H9 (cell line): ENCODE measurements around the gene LRG1. TPM values are rescaled to one million over a fixed set of nuclear protein-coding genes. Genes with fewer than 3 reads are reported as not detected.

ENCODE experiments used
- DNase-seq: peaks from one replicate; pipeline ENCODE4 v3.0.0-alpha.2; 2017
- H2AFZ ChIP-seq: one replicate; pipeline ENCODE4 v1.6.1; 2013; ENCODE audit warnings: mild to moderate bottlenecking, low read length, control low read depth, moderate library complexity
- H2AK5ac ChIP-seq: 2 replicates; pipeline ENCODE4 v1.6.1; 2013; ENCODE audit warnings: low read length, control low read depth, mixed read lengths; ENCODE audit not compliant: insufficient read length
- H2BK120ac ChIP-seq: one replicate; pipeline ENCODE4 v1.6.1; 2013; ENCODE audit warnings: low read depth, mild to moderate bottlenecking, low read length, control low read depth, inconsistent platforms; ENCODE audit not compliant: poor library complexity, severe bottlenecking
- H2BK12ac ChIP-seq: 2 replicates; pipeline ENCODE4 v1.6.1; 2013; ENCODE audit warnings: low read length, control low read depth, mixed read lengths, low read depth; ENCODE audit not compliant: insufficient read length
- H2BK15ac ChIP-seq: 2 replicates; pipeline ENCODE4 v1.6.1; 2013; ENCODE audit warnings: low read depth, low read length, control low read depth
- H2BK20ac ChIP-seq: one replicate; pipeline ENCODE4 v1.6.1; 2013; ENCODE audit warnings: low read depth, mild to moderate bottlenecking, low read length, control low read depth, inconsistent platforms; ENCODE audit not compliant: poor library complexity, severe bottlenecking
- H2BK5ac ChIP-seq: 2 replicates; pipeline ENCODE4 v1.6.1; 2013; ENCODE audit warnings: low read length, control low read depth, mixed read lengths; ENCODE audit not compliant: insufficient read length
- H3K14ac ChIP-seq: 2 replicates; pipeline ENCODE4 v1.6.1; 2013; ENCODE audit warnings: low read length, control low read depth; ENCODE audit not compliant: insufficient read depth
- H3K18ac ChIP-seq: 2 replicates; pipeline ENCODE4 v1.6.1; 2013; ENCODE audit warnings: low read depth, mild to moderate bottlenecking, mixed read lengths, low read length, control low read depth; ENCODE audit not compliant: insufficient read length
- H3K23ac ChIP-seq: 2 replicates; pipeline ENCODE4 v1.6.1; 2013; ENCODE audit warnings: low read length, control low read depth, mixed read lengths, low read depth; ENCODE audit not compliant: insufficient read length
- H3K23me2 ChIP-seq: 2 replicates; pipeline ENCODE4 v1.6.1; 2013; ENCODE audit warnings: low read depth, mild to moderate bottlenecking, mixed read lengths, low read length, control low read depth; ENCODE audit not compliant: insufficient read length, poor library complexity, severe bottlenecking
- H3K27ac ChIP-seq: 2 replicates; pipeline ENCODE4 v1.5.1; 2013; ENCODE audit warnings: low read length, control low read depth, mixed read lengths, low read depth; ENCODE audit not compliant: insufficient read length
- H3K27me3 ChIP-seq: 2 replicates; pipeline ENCODE4 v1.6.1; 2013; ENCODE audit warnings: low read length, control low read depth, inconsistent platforms; ENCODE audit not compliant: insufficient read depth
- H3K4ac ChIP-seq: 2 replicates; pipeline ENCODE4 v1.6.1; 2013; ENCODE audit warnings: low read depth, mild to moderate bottlenecking, control low read depth, inconsistent platforms, low read length, moderate library complexity
- H3K4me1 ChIP-seq: 2 replicates; pipeline ENCODE4 v1.6.1; 2013; ENCODE audit warnings: low read length, control low read depth, inconsistent platforms; ENCODE audit not compliant: insufficient read depth
- H3K4me2 ChIP-seq: 2 replicates; pipeline ENCODE4 v1.6.1; 2013; ENCODE audit warnings: low read length, control low read depth, mixed read lengths; ENCODE audit not compliant: insufficient read length, insufficient read depth
- H3K56ac ChIP-seq: 2 replicates; pipeline ENCODE4 v1.6.1; 2013; ENCODE audit warnings: low read depth, mild to moderate bottlenecking, mixed read lengths, low read length, control low read depth; ENCODE audit not compliant: insufficient read length
- H3K79me1 ChIP-seq: 2 replicates; pipeline ENCODE4 v1.6.1; 2013; ENCODE audit warnings: low read depth, mild to moderate bottlenecking, moderate library complexity, low read length, control low read depth, inconsistent platforms; ENCODE audit not compliant: insufficient read depth, poor library complexity, severe bottlenecking
- H3K79me2 ChIP-seq: 2 replicates; pipeline ENCODE4 v1.6.1; 2013; ENCODE audit warnings: low read length, control low read depth, inconsistent platforms; ENCODE audit not compliant: insufficient read depth
- H3K9ac ChIP-seq: 2 replicates; pipeline ENCODE4 v1.6.1; 2013; ENCODE audit warnings: low read length, control low read depth, mixed read lengths; ENCODE audit not compliant: insufficient read length; ENCODE audit errors: extremely low read depth
- H3K9me3 ChIP-seq: one replicate; pipeline ENCODE4 v1.6.1; 2013; ENCODE audit warnings: low read depth, low read length, inconsistent platforms; ENCODE audit not compliant: control insufficient read depth
- H3T11ph ChIP-seq: one replicate; pipeline ENCODE4 v1.6.1; 2013; ENCODE audit warnings: mild to moderate bottlenecking, low read length, control low read depth, inconsistent platforms
- H4K20me1 ChIP-seq: one replicate; pipeline ENCODE4 v1.6.1; 2013; ENCODE audit not compliant: control insufficient read depth, insufficient read length, insufficient read depth
- H4K5ac ChIP-seq: 2 replicates; pipeline ENCODE4 v1.6.1; 2013; ENCODE audit warnings: low read depth, mild to moderate bottlenecking, mixed read lengths, low read length, control low read depth; ENCODE audit not compliant: insufficient read length
- H4K8ac ChIP-seq: replicated peaks from 2 replicates; pipeline ENCODE4 v1.6.1; 2013; ENCODE audit warnings: low read length, control low read depth, mixed read lengths, low read depth; ENCODE audit not compliant: insufficient read length
- H4K91ac ChIP-seq: 2 replicates; pipeline ENCODE4 v1.6.1; 2013; ENCODE audit warnings: low read depth, mild to moderate bottlenecking, moderate library complexity, mixed read lengths, low read length, control low read depth; ENCODE audit not compliant: insufficient read length
- H3K27ac Mint-ChIP-seq, 3 experiments: 2 replicates in 2 of 3; 3 replicates in 1 of 3; pipeline ENCODE4 v1.8.0; 2020 to 2021; ENCODE audit warnings: mixed read lengths in 3 of 3, mild to moderate bottlenecking in 1 of 3, moderate library complexity in 1 of 3
- H3K27me3 Mint-ChIP-seq: 2 replicates; pipeline ENCODE4 v1.8.0; 2021; ENCODE audit warnings: low read depth, mild to moderate bottlenecking, moderate library complexity, mixed read lengths
- H3K36me3 Mint-ChIP-seq, 3 experiments: 2 replicates in 2 of 3; 3 replicates in 1 of 3; pipeline ENCODE4 v1.8.0; 2020 to 2021; ENCODE audit warnings: low read depth in 3 of 3, mixed read lengths in 3 of 3; ENCODE audit not compliant: insufficient read depth in 1 of 3
- H3K4me1 Mint-ChIP-seq, 2 experiments: 2 replicates each; pipeline ENCODE4 v1.8.0; 2020; ENCODE audit warnings: mixed read lengths in 2 of 2
- H3K4me3 Mint-ChIP-seq, 2 experiments: 2 replicates in 1 of 2; 3 replicates in 1 of 2; pipeline ENCODE4 v1.8.0; 2020 to 2021; ENCODE audit warnings: mild to moderate bottlenecking in 2 of 2, mixed read lengths in 2 of 2, moderate library complexity in 1 of 2
- H3K9me3 Mint-ChIP-seq, 2 experiments: 2 replicates in 1 of 2; 3 replicates in 1 of 2; pipeline ENCODE4 v1.8.0; 2020; ENCODE audit warnings: mild to moderate bottlenecking in 2 of 2, mixed read lengths in 2 of 2, moderate library complexity in 1 of 2
- CTCF ChIP-seq: fragments of 200-600 bp; sonication (generic); conservative IDR thresholded peaks from 3 replicates; pipeline ENCODE4 v1.8.0; 2021; ENCODE audit warnings: antibody characterized with exemption, mild to moderate bottlenecking
- whole genome bisulfite sequencing: extraction: QIAGEN DNeasy Blood & Tissue Kit; methylation state at CpG from one replicate; pipeline ENCODE4 v1.1.7; 2013; ENCODE audit warnings: missing lambda C conversion rate, low lambda C conversion rate, mixed read lengths; ENCODE audit not compliant: insufficient read length; ENCODE audit errors: extremely low coverage; 5-methylcytosine and 5-hydroxymethylcytosine counted together
- total RNA-seq: library from RNA; stranded (reverse); gene quantifications from 2 replicates; pipeline ENCODE4 v1.2.1, GENCODE V29; 2021

The LRG1 gene
- total RNA-seq, 1 experiment from 2014 or later, result 0.24 TPM

GRCh38 chr19:4583961-4584669, 44.3 kb upstream of the LRG1 start:
- Histone ChIP-seq H3K27ac (no peak overlapping the region), H3K23me2 (peaks cover 3% of the 10 kb centered on the region)
- DNase-seq, result peak; percentile 67

More at GRCh38 chr19:4583961-4584669, 44.3 kb upstream of the LRG1 start:
- H3K9me3 Mint-ChIP-seq, result peaks cover 0 to 2% of the 10 kb centered on the region in 2 experiments; a peak in 1 of 5 replicates
- no peak overlapping the region for H3T11ph ChIP-seq
- no peak for TF ChIP-seq CTCF
- no peaks in the 10 kb centered on the region for H3K36me3 Mint-ChIP-seq
- H3K4me1 ChIP-seq, result no peaks in the 10 kb centered on the region
- H3K27me3 ChIP-seq, result no peaks in the 10 kb centered on the region; the same call in 1 of the 2 replicates
- no peak overlapping the region for H2BK120ac ChIP-seq
- no peak overlapping the region for H2BK15ac ChIP-seq
- peak overlapping the region; percentile 67 for H3K14ac ChIP-seq
- no peaks in the 10 kb centered on the region for H3K79me2 ChIP-seq
- no peak overlapping the region for H4K5ac ChIP-seq
- no peaks in the 10 kb centered on the region for H4K20me1 ChIP-seq
- no peak overlapping the region for H4K91ac ChIP-seq
- H3K27ac Mint-ChIP-seq, result no peak overlapping the region
- no peaks in the 10 kb centered on the region for H3K9me3 ChIP-seq
- peak overlapping the region; percentile 61 for H3K4me2 ChIP-seq
- no peak overlapping the region for H4K8ac ChIP-seq
- H3K27me3 Mint-ChIP-seq, result peaks cover 67% of the 10 kb centered on the region
- H2BK5ac ChIP-seq, result no peak overlapping the region
- H3K18ac ChIP-seq, result no peak overlapping the region
- H2AK5ac ChIP-seq, result no peak overlapping the region
- no peak overlapping the region for H2BK20ac ChIP-seq
- H3K4ac ChIP-seq, result no peak overlapping the region
- no peak overlapping the region for H2AFZ ChIP-seq
- H3K79me1 ChIP-seq, result peaks cover 4% of the 10 kb centered on the region
- peak overlapping the region; percentile 60 to 82 for H3K4me3 Mint-ChIP-seq
- WGBS, result no CpG with 5 or more reads among the region's 49 CpGs
- H3K4me1 Mint-ChIP-seq, result peaks cover 8 to 40% of the 10 kb centered on the region in 2 experiments
- no peak overlapping the region for H3K56ac ChIP-seq
- no peak overlapping the region for H3K9ac ChIP-seq
- H2BK12ac ChIP-seq, result no peak overlapping the region
- no peak overlapping the region for H3K23ac ChIP-seq
